ENCODE results near the gene ATP5F1E. TPM values are rescaled to one million over a fixed set of nuclear protein-coding genes. Genes with fewer than 3 reads are reported as not detected.

ATP5F1E gene
- total RNA-seq, 1 donor from 2014 or later: 77.5 TPM

GRCh38 chr20:58978351-58979190, 53.6 kb downstream of the ATP5F1E start:
- intact Hi-C loops (cut with micrococcal nuclease): no loop called here

- intact Hi-C loops (cut with micrococcal nuclease): no loop called here
These were observed 55.9 kb downstream of the ATP5F1E start for GRCh38 chr20:58976061-58976730.

Other genes starting within 250 kb of the ATP5F1E start
- 1.3 and 1.4 TPM in 2 replicates for gene GNAS-AS1, start 181.4 kb downstream of the ATP5F1E start, total RNA-seq
- gene GNAS, start 179.6 kb downstream of the ATP5F1E start, total RNA-seq: 649 and 675 TPM in 2 replicates
- gene NELFCD, start 51.1 kb downstream of the ATP5F1E start, total RNA-seq: 73.7 and 77.7 TPM in 2 replicates
- gene CTSZ, start 25.1 kb downstream of the ATP5F1E start, total RNA-seq: 49.0 and 50.7 TPM in 2 replicates
- not detected in 2 replicates for gene TUBB1, start 12.9 kb downstream of the ATP5F1E start, total RNA-seq
- gene PRELID3B, start 10.5 kb upstream of the ATP5F1E start, total RNA-seq: 68.7 and 77.8 TPM in 2 replicates
- gene ZNF831, start 131.5 kb upstream of the ATP5F1E start, total RNA-seq: 6.4 TPM in 2 replicates

Measured in T-helper 1 cell treated with Interleukin-12 subunit alpha and Interleukin-12 subunit beta and Interleukin-4 antibody, amounts not matched to agents 30 ng/mL and 1 ng/mL, for 36 hours (primary cell).